NCI-H146 treated with DMSO at 0.1 percent for 48 hours (cell line): Measurements from ENCODE around the gene MTHFR.

Experiments
- DNase-seq: peaks from one replicate; lab custom pipeline; 2025; ENCODE audit not compliant: unreplicated experiment; lab: John Stamatoyannopoulos, UW

The MTHFR gene

GRCh38 chr1:11761988-11762406, 43.8 kb downstream of the MTHFR start, which contains the start of gene C1orf167:
Gene C1orf167 (plus strand): TSS chr1:11762193. CDS start chr1:11764401, 2,208 bp downstream.
- no peak for DNase-seq

GRCh38 chr1:11761285-11761684, 44.5 kb downstream of the MTHFR start:
- no peak for DNase-seq

GRCh38 chr1:11759791-11760190, 46.0 kb downstream of the MTHFR start:
- no peak for DNase-seq

- DNase-seq = no peak
Measured at GRCh38 chr1:11757047-11757446, 48.7 kb downstream of the MTHFR start.

GRCh38 chr1:11753555-11754208, 52.1 kb downstream of the MTHFR start:
- DNase-seq = no peak

DNA sequence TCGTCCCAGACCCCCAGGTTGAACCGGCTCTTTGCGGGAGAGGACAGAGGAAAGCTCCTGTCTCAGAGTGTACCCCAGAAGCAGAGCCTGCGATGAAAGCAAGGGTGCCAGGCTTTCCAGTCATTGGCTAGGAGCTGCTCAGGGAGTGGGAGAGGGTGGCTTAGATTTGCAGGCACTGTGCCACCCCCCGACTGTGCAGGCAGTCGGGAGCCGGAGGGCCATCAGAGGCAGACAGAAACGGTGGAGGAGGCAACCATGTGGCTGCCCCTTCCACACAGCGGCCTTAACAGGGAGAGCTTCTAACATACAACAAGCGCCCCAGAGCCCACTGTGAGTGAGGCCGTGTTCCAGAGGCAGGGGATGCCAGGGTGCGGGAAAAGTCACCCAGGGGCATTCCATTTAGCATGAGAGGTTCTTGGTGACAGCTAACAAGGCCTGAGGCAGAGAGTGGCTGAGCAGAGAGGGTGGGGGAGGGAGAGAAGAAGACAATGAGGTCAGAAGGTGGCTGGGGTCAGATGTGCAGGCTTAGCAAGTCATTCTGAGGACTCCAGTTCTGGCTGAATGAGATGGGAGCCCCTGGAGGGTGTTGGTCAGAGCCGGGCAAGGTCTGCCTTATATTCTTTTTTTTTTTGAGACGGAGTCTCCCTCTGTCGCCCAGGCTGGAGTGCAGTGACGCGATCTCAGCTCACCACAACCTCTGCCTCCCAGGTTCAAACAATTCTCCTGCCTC, 53.2 kb downstream of the MTHFR start:
- no peak for DNase-seq

- no peak for DNase-seq
Measured at GRCh38 chr1:11751087-11751486, 54.7 kb downstream of the MTHFR start.

DNA sequence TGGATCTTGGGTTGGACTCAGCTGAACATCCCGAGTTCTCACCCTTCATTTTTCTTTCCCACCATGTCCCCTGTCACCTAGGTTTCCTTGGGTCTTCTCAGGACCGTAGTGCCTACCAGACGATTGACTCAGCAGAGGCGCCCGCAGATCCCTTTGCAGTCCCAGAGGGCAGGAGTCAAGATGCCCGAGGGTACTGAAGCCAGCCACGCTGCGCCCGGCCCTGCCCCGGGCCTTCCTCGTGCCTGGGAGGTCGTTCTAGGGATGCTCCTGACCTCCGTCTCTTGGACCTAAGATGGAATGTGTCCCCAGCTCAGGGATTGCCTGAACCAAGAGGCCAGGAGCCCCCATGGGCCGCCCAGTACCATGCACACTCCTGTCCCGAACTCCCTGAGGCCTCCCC, 55.8 kb downstream of the MTHFR start:
- no peak for DNase-seq

DNA sequence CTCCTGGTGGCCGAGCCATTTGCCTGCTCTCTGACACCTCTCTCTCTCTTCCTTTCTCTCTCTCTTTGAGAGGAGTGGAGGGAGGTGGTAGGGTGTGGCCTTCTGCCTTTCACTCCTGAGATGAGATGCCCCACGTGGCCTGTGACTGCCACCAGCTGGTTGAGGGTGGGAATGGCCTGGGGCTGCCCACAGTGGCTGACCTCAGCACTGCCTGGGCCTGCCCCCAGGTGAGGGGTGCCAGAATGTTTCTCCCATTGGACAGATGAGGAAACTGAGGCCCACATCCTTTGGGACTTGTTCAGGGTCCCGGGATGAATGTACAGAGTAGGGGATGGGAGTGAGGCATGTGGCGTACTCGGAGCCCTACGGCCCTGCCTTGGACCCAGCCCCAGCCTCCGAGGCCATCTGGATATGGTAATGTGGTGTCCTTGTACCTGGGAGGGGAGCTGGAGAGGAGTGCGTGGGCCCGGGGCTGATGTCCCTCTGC, 56.5 kb downstream of the MTHFR start:
- DNase-seq = no peak

GRCh38 chr1:11748294-11749202, 57.2 kb downstream of the MTHFR start:
- no peak for DNase-seq

DNA sequence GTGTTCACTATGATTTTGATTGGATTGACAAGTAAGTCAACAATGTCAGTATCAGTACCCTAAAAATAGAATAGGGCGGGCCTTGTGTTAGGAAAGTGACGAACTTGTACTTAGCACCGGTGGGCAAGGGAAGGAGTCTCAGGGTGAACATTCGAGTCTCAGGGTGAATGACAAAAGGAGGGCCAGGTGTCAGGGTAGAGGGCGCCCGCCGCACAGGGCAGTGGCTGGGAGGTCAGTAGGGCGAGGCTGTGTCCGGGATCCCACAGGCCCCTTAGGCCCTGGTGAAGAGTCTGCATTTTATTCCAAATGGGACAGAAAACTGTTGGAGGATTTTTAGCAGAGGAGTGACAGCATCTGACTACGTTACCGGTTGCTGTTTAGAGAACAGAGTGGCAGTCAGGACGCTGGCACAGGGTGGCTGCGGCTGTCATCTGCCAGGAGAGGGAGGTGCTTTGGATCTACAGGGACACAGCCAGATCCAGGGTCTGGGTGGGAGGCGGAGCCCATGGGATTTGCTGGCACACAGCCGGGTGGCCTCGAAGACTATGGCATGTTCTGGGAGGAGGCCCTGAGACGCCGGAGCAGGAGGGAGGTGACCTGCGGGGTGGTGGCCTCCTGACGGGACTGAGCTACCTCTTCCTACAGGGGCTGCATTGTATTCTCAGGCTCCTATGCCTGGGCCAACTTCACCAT, 58.8 kb downstream of the MTHFR start:
- DNase-seq = no peak

DNA sequence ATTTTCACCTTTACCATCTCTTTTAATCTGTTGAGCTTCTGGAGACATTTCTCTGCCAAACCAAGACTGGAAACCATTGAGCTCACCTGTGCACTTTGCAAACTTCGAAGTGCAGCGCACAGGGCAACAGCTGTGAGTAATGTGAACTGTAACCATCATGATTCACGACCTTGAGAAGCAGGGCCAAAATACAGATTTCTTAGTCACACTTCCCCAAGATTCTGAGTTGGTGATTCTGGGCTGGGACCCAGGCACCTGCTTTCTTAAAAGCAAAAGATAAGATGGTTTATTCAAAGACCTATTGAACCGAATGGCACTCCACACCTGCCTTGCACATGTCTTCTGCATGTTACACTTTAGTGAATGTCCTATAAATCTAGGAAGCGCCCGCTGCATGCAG, 59.7 kb downstream of the MTHFR start:
- no peak for DNase-seq

- DNase-seq = no peak
Measured at GRCh38 chr1:11744287-11744686, 61.5 kb downstream of the MTHFR start.

DNA sequence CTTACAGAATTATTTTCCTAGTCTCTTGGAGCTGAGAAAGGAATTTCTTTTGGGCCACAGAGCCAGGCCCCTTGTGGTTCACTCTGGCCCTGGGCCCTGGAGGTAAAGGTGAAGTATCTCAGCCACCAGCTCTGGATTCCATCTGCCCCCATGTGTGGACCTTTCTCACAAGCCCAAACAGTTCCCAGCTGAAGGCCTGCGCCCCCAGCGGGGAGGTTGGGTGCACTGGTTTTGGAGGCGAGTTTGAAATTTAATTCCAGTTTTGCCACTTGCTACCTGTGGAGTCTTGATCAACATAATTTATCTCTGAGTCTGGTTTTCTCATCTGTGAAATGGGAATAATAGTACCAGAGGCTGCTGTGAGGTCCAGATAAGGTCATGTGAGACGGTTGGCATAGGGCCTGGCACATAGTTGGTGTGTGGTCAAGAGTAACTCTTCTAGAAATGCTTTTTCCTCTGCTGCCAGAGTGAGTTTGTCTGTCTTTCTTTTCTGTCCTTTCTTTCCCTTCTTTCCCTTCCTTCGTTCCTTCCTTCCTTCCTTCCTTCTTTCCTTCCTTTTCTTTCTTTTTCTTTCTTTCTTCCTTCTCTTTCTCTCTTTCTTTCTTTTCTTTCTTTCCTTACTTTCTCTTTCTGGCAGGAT, 63.7 kb downstream of the MTHFR start:
- DNase-seq = no peak

DNA sequence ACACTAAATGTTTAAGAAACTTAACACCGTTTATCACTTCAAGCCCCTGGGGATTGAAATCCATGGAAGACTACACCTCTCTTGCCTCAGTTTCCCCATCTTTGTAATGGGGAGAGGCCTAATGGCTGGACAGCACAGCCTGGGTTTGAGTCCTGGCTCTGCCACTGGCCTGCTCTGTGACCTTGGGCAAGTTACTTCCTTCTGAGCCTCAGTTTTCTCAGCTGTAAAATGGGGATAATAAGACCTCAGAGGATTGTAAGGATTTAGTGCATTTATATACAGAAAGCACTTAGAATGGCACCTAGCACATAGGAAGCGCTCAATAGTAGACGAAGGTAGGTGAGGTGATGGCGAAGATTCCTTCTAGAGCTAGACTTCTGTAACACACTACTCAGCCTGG, 64.3 kb downstream of the MTHFR start:
- no peak for DNase-seq

DNA sequence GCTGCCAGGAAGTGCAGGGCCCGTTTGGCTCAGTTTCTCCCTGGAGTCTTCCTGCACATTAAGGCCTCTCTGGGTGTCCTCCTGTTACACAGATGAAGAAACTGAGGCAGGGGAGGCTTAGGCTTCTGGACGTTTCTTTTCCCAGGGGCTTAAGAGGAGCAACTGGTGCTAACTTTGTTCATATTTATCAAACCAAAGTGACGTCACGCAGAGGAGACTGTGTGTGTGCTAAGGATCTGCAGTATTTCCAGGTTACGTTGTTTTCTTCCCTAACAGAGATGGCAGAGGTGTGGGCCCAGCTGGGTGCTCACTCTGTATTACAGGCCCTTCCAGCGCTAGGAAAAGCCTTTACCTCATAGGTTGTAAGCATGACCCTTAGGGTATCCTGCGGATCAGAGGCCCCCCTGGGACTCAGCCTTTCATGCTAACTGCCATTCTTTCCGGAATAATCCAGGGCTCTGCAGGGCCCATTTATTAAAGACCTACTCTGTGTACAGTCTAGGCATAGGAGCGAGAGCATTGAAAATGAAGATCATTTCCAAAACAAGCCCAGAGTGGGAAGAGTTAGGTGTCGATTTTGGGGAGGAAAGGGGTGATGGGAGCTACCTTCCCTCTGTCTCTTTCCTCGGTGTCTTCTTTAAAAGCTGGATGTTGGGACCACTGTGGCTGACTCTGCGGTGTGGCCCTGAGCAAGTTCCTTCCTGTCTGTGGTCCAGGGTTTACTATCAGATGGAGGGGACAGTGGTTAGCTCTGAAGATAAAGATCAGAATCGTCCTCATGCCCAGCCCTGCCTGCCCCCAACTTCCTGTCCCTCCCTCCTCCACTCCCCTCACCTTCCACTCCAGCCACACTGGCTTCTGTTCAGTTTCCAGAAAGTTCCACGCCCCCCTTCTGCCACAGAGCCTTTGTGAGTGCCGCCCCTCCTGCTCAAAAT, 65.2 kb downstream of the MTHFR start:
- DNase-seq = no peak

DNA sequence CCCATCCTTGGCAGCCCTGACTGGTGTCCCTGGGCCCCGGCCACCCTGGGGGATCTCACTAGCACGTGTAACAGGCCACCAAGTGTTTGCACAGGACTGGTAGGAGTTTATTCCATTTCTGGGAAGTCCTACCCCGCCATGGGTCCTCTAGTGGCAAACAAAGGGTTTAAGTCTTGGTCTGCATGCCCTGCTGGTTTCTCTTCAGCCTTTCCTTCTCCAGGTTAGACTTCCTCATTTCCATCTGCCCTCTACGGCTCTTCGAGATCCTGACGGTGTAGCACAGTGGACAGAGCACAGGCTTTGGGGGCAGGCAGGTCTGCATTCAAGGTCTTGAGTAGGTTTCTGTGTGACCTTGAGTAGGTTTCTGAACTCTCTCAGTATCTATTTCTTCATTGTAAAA, 67.0 kb downstream of the MTHFR start:
- DNase-seq = no peak

- no peak for DNase-seq
Measured at GRCh38 chr1:11738096-11738495, 67.7 kb downstream of the MTHFR start.
